ENCODE measurements around the gene SEMA6A. TPM values are rescaled to one million over a fixed set of nuclear protein-coding genes. Genes with fewer than 3 reads are reported as not detected.

The SEMA6A gene
- total and polyA plus RNA-seq, 4 donors = 3.7 to 11.4 (median 5.6) TPM

GRCh38 chr5:116563736-116564308, 10.8 kb downstream of the SEMA6A start:
- no peak for DNase-seq (ENCODE audit: low spot score)
- H3K4me1 ChIP-seq (ENCODE audit: control insufficient read depth in 4 of 4, insufficient read depth in 4 of 4, low read length in 3 of 4) = no peaks in the 10 kb centered on the region
- no peaks in the 10 kb centered on the region for H3K36me3 ChIP-seq (ENCODE audit: control insufficient read depth in 4 of 4, insufficient read depth in 3 of 4, low read depth in 1 of 4, low read length in 3 of 4)
- H3K4me3 ChIP-seq (ENCODE audit: low read depth in 1 of 3, low read length in 3 of 3) = no peak overlapping the region
- no peaks in the 10 kb centered on the region for H3K9me3 ChIP-seq (ENCODE audit: control insufficient read depth in 4 of 4, low read length in 3 of 4)
- H3K27me3 ChIP-seq (ENCODE audit: control insufficient read depth in 4 of 4, insufficient read depth in 4 of 4, low read length in 3 of 4) = peaks cover 0 to 2% (median 0%) of the 10 kb centered on the region in 4 donors
- no peak overlapping the region for H3K27ac ChIP-seq (ENCODE audit: low read depth in 1 of 2, low read length in 2 of 2)
- 72% methylated on average over 6 of the region's 6 CpGs for WGBS
- TF ChIP-seq GABPA (IDR thresholded peaks at IDR 0.05 in 1 of 2, conservative IDR thresholded peaks at IDR 0.05 in 1 of 2) = no peak
- TF ChIP-seq ZBTB33 (IDR thresholded peaks at IDR 0.05) = no peak
- TF ChIP-seq FOXA1 (IDR thresholded peaks at IDR 0.05) = no peak
- TF ChIP-seq FOXA2 (IDR thresholded peaks at IDR 0.05) = no peak
- no peak for TF ChIP-seq SP1 (IDR thresholded peaks at IDR 0.05)
- TF ChIP-seq YY1 (IDR thresholded peaks at IDR 0.05) = no peak
- no peak for TF ChIP-seq TAF1 (conservative IDR thresholded peaks at IDR 0.05)
- no peak for TF ChIP-seq RAD21 (IDR thresholded peaks at IDR 0.05)
- no peak for TF ChIP-seq REST (IDR thresholded peaks at IDR 0.05)
- TF ChIP-seq JUND (IDR thresholded peaks at IDR 0.05) = no peak
- no peak for TF ChIP-seq RXRA (IDR thresholded peaks at IDR 0.05)
- TF ChIP-seq ATF3 (IDR thresholded peaks at IDR 0.05) = no peak
- TF ChIP-seq NR2F2 (IDR thresholded peaks at IDR 0.05) = no peak
- TF ChIP-seq MAX (IDR thresholded peaks at IDR 0.05) = no peak
- no peak for TF ChIP-seq EGR1 (IDR thresholded peaks at IDR 0.05; ENCODE audit: low read depth in 2 of 2)
- no peak for TF ChIP-seq HNF4A (conservative IDR thresholded peaks at IDR 0.05)
- no peak for TF ChIP-seq HNF4G (IDR thresholded peaks at IDR 0.05)
- TF ChIP-seq CTCF (IDR thresholded peaks at IDR 0.05; ENCODE audit: low read depth, low read length, missing input control) = no peak
- H3K9ac ChIP-seq (ENCODE audit: low read depth in 1 of 2, low read length in 2 of 2) = no peak overlapping the region

All from liver (tissue), 9 donors.